HG03060 (cell line): ENCODE data around the gene OR4F17.
"Not testable (repeated sequence)": the region's sequence is repeated elsewhere in the genome, so short reads cannot be mapped to it uniquely, and the experiment has no call there.

Experiments
- ATAC-seq: cut with Tn5 transposase; IDR thresholded peaks from one replicate; pipeline ENCODE4 v1.9.1; 2021; ENCODE audit warnings: low read depth, moderate number of reproducible peaks; ENCODE audit not compliant: unreplicated experiment

Gene OR4F17, protein sequence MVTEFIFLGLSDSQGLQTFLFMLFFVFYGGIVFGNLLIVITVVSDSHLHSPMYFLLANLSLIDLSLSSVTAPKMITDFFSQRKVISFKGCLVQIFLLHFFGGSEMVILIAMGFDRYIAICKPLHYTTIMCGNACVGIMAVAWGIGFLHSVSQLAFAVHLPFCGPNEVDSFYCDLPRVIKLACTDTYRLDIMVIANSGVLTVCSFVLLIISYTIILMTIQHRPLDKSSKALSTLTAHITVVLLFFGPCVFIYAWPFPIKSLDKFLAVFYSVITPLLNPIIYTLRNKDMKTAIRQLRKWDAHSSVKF

GRCh38 chr19:106804-107203, at the start of gene OR4F17:
OR4F17 (plus strand) TSS chr19:107104; CDS start chr19:110679, 3,575 bp downstream.
- not testable (repeated sequence) for ATAC-seq

DNA sequence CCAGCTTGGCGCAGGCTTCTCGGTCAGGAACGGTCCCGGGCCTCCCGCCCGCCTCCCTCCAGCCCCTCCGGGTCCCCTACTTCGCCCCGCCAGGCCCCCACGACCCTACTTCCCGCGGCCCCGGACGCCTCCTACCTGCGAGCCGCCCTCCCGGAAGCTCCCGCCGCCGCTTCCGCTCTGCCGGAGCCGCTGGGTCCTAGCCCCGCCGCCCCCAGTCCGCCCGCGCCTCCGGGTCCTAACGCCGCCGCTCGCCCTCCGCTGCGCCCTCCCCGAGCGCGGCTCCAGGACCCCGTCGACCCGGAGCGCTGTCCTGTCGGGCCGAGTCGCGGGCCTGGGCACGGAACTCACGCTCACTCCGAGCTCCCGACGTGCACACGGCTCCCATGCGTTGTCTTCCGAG, 36.1 kb upstream of the OR4F17 start:
- not testable (repeated sequence) for ATAC-seq

GRCh38 chr19:82864-83263, 24.0 kb upstream of the OR4F17 start:
- not testable (repeated sequence) for ATAC-seq

GRCh38 chr19:83626-84025, 23.3 kb upstream of the OR4F17 start:
- ATAC-seq = not testable (repeated sequence)

DNA sequence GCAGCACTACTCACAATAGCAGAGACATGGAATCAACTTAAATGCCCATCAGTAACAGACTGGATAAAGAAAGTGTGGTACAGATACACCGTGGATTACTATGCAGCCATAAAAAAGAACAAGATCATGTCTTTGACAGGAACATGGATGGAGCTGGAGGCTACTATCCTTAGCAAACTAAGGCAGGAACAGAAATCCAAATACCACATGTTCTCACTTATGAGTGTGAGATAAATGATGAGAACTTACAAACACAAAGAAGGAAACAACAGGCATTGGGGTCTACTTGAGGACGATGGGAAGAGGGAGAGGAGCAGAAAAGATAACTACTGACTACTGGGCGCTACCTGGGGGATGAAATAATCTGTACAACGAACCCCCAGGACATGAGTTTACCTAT, 16.2 kb upstream of the OR4F17 start:
- ATAC-seq = not testable (repeated sequence)

- not testable (repeated sequence) for ATAC-seq
Measured at GRCh38 chr19:94794-95193, 12.1 kb upstream of the OR4F17 start.

DNA sequence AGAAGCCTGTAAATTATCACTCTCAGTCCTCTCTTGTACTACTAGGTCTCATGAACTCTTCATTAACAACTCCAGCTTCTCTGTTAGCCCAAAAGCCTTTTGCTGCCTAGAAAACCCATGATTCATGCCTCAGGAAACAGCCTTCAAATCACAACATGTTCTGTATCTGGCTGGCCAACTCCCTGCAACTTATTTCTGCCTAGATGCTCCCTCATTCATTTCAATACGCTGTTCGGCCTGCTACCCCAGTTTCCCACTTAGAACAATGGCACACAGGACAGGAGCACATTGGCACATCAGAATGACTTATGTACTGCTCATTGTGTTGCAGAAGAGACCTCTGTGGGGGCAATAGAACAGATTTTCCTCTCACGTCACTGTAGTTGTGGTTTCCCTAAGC, 9.3 kb upstream of the OR4F17 start:
- ATAC-seq = not testable (repeated sequence)

GRCh38 chr19:120443-121140, 13.7 kb downstream of the OR4F17 start:
- not testable (repeated sequence) for ATAC-seq
